GM20000 (cell line): Measurements from ENCODE around the gene TMEM151B.

ENCODE experiments used
- DNase-seq: peaks from one replicate; pipeline ENCODE4 v3.0.0; 2012; ENCODE audit warnings: low spot score
- CTCF ChIP-seq: IDR thresholded peaks from 2 replicates; pipeline ENCODE4 v1.5.1; 2012; ENCODE audit warnings: mild to moderate bottlenecking, control low read depth; ENCODE audit errors: extremely low read depth, missing control alignments

Gene TMEM151B

GRCh38 chr6:44243345-44243744 is 26.9 kb upstream of the TMEM151B start:
- no peak for TF ChIP-seq CTCF
- DNase-seq = no peak

- DNase-seq = no peak
- no peak for TF ChIP-seq CTCF
These were observed 24.8 kb upstream of the TMEM151B start for GRCh38 chr6:44245391-44245911.

- peak; percentile 88 for DNase-seq
- peak; percentile 27 for TF ChIP-seq CTCF
These were observed 24.2 kb upstream of the TMEM151B start for GRCh38 chr6:44245912-44246662.

GRCh38 chr6:44246663-44247337 is 23.4 kb upstream of the TMEM151B start, which contains the start of gene HSP90AB1:
Gene HSP90AB1 (plus strand): TSS chr6:44247101. CDS start chr6:44248630, 1,529 bp downstream.
- peak; percentile 96 for DNase-seq
- no peak for TF ChIP-seq CTCF

GRCh38 chr6:44247338-44248302 is 22.6 kb upstream of the TMEM151B start:
- no peak for TF ChIP-seq CTCF
- peak; percentile 73 for DNase-seq

GRCh38 chr6:44248579-44248978 is 21.7 kb upstream of the TMEM151B start:
- no peak for DNase-seq
- TF ChIP-seq CTCF = no peak
